Stimulated activated CD8-positive, alpha-beta memory T cell treated with anti-CD3 and anti-CD28 coated beads, Interleukin-12 subunit alpha, Interleukin-12 subunit beta, amount 100 ng/mL, for 24 hours (primary cell): ENCODE measurements around the gene CLN6.
"Not testable (repeated sequence)": the region's sequence is repeated elsewhere in the genome, so short reads cannot be mapped to it uniquely, and the experiment has no call there.

ENCODE experiments used
- DNase-seq: peaks from one replicate; pipeline ENCODE4 v3.0.0-alpha.2; 2020; ENCODE audit errors: extremely low read depth

The CLN6 gene

GRCh38 chr15:68206711-68207151 lies 22.8 kb downstream of the CLN6 start:
- no peak for DNase-seq

GRCh38 chr15:68205954-68206539 lies 23.5 kb downstream of the CLN6 start:
- DNase-seq: no peak

DNA sequence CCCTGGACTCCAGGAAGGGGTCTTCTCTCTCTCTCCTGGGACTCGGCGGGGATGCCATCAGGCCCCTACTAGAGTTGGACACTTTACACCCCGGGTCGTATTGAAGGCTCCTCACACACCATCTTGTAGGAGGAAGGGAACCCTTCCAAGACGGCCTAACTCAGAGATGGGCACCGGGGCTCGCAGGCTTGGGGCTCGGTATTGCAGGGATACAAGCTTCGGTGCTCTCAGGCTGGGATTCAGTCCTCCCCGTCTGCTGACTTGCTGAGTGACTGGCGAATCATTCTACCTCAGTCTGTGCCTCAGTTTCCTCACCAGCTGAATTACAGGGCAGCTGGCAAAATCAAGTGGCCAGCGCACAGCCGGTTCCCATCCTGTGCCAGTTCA lies 24.0 kb downstream of the CLN6 start:
- no peak for DNase-seq

DNA sequence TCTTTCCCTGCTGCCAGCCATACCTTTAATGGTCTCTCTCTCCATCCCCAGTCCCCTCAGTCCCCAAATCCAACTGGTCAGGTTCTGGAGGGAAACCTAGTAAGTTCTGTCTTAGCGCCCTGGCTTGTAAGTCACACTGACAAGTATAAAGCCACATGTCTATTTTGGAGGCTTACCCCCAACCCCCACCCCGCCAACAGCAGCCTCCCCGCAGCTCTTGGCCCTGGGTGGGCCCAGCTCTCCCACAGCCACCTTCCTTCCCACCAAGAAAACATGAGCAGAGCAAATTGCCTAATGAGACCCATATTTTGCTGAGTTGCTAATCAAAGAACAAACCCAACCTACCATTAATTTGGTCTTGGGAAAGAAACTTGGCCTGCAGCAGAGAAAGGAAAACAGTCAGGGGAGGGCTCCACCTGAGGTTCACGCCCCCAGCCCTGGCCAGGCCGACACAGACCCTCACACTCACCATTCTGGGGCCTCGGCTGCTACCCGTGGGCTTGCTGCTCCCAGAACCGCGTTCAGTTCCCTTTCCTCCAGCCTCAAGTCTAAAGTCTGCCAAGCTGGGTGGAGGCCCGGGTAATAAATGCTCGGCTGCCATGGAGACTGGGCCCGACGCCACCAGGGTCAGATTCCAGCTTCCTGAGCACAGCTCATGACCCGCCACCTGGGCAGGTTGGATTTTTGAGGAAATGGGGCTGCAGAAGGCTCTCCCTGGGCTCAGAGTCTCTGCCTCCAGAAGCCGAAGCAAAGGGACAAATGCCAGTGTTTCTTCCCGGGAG lies 24.6 kb downstream of the CLN6 start, which contains the start of gene CALML4:
Gene CALML4, minus strand, starts transcription at position 557 of the 782 bp plus-strand sequence. Its CDS starts 85 bp downstream, at position 472.
- no peak for DNase-seq

GRCh38 chr15:68204361-68204760 lies 25.2 kb downstream of the CLN6 start:
- DNase-seq: no peak

DNA sequence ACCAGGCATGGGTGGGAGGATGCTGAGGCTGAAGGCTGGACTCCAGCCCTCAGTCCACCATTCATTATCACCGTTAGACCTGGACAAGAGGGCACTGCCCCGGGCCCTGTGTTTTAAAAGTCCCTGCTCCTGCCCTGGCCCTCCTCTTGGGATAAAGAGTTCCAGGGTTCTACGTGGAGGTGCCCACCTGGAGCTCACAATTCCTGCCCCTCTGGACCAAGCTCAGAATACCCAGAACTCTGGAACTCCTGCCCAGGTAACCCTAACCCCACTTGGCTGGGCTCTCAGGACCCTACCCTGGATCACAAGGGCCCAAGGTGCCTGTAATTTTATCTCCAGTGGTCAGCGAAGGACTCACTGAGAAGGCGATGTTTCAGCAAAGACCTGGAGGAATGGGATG lies 25.6 kb downstream of the CLN6 start:
- DNase-seq: no peak

- DNase-seq: no peak
These were observed 26.0 kb downstream of the CLN6 start for GRCh38 chr15:68203486-68203885.

GRCh38 chr15:68202994-68203393 lies 26.5 kb downstream of the CLN6 start:
- DNase-seq: not testable (repeated sequence)

GRCh38 chr15:68201879-68202261 lies 27.7 kb downstream of the CLN6 start:
- DNase-seq: no peak

DNA sequence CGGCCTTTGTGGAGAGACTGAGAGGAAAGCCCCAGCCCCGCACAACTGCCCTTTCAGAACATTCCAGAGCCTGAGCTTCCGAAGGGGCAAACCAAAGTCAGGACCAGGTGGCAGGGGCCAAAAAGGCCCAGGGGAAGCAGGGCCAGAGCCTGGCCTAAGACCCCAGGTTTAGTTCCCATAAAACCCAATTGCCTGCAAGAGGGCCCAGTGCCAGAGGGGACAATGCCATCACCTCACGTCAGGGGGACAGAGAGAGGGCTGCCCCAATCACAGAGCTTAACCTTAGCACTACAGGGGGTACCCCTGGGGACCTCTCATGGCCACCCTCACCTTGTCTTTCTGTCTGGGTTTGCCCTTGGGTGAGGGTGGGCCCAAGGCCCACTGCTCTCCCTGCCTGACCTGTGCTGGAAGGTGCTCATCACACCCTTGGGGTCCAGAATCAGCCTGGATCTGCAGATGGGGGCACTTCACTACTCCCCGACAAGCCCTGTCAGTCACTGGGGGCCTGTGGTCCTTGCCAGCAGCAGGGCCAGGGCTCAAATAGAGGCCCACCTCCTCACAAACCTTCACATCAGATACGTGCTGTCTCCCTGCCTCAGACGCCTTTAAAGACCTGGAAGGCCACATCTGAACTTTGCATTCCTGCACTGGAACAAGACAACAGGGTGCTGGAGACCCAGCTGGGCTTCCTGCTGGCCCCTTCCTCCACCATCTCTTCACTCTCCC lies 28.2 kb downstream of the CLN6 start:
- no peak for DNase-seq

- DNase-seq: no peak
These were observed 29.3 kb downstream of the CLN6 start for GRCh38 chr15:68200016-68200861.

GRCh38 chr15:68199340-68199739 lies 30.2 kb downstream of the CLN6 start:
- DNase-seq: no peak

DNA sequence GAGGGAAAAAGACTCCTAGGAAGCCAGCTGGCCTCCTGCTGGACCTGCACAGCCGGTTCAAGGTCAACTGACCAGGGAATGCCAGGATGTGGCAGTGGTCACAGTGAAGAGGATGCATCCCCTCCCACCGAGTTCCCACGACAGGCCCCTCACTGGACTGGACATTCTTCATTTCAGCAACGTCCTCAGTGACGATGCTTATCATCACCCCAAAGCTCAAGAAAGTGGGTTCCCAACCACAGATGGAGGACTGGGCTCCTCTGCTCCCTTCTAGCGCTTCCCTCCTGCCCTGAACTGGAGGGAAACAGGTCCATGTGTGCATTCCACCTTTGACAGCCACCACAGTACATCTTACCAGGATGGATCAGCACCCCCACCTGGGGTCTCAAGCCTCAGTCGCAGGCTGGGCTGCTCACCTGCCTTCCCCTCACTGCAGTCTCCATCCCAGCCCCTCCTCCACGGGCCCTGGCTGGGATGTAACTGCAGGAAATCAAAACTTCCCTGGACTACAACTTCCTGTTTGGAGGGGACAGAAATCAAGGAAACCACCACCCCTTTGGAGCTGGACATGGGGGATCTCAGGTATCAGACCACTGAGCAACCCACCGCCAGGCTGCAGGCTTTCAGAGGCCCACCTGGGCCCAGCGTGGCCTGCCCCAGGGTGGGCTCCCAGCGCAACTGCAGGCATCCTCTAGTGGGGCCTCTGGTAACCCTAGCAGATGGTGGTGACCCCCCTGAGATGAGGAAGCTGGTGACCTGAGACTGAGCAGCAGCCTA lies 31.7 kb downstream of the CLN6 start:
- DNase-seq: no peak

GRCh38 chr15:68197170-68197492 lies 32.4 kb downstream of the CLN6 start:
- no peak for DNase-seq

DNA sequence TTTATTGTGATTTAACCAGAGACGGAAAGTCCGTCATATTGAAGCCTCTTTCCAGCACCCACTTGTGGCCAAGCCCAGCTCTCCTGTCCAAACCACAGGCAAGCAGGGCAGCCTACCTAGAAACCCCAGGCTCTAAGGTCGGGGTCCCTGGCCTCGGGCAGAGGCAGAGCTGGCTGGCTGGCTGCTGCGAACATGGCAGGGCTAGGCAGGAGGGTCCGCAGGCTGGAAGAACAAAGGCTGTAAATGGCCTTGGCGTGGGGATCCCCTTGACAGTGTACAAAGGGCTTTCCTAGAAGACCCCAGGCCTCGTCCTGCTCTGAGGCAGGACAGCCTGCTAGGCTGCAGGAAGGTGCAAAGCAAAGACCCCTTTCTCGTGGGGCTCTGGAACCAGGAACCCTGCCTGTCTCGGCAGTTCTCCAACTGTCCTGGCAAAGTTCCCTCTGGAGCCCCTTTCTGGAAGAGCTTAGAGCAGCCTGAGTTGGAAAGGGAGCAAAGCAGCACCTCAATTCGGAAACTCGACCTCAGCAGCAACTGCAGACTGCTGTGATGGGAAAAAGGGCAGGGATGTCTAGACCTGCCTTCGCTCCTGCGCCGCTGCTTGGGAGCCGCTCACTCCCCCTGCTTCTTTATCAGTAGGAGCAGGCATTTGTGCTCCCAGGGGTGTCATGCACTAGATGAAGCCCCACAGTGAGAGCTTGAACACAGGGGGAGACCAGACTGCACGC lies 32.9 kb downstream of the CLN6 start:
- DNase-seq: no peak

- no peak for DNase-seq
These were observed 34.0 kb downstream of the CLN6 start for GRCh38 chr15:68195336-68196112.

DNA sequence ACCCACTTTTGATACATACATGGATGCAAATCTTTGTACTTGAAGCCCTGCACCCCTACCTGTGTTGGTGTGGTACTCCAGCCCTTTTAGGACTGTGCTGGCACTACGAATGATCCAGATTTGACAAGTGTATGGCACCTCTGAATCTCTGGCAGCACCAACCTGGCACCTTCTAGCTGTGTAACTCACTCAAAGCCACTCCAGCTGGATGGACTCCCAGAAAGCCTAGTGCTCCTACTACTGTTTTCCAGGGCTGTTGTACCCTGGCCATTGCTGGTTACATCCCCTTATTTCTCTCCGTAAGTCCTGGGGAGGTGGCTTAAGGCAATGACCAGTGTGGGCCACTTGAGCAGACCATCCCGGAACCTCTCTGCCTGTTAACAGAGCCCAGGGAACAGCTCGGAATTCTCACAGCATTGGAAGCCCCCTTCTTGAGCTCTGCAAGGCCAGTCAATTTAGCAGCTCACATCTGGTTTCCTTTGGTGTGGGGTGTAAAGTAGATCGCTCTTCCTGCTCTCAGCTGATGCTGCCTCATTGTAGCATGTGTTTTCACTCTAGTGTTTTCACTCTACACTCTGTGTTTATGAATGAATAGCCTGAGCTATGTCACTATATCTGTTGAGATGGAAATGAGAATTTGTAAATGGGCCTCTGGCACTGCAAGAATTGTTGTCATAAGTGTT lies 36.6 kb downstream of the CLN6 start:
- no peak for DNase-seq

DNA sequence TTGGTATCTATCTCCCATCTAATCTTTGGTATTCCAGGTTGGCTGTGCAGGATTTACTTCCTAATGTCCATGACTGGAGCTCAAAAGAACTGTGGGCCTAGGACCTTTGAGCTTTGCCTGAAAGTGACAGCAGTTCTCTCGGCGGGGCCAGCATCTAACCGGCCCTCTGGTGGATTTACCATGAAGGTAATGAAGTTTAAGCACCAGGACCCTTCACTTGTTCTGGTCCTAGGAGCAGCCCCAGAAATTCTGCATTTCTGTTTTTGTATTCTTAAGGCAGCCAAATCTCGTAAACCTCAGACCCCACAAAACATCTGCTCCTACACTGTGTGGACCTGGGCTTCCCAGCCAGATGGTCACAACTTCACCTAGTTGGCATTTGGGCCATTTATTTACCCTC lies 37.4 kb downstream of the CLN6 start:
- no peak for DNase-seq

GRCh38 chr15:68191555-68191954 lies 38.0 kb downstream of the CLN6 start:
- DNase-seq: no peak
